HEK293 (cell line): ENCODE results near the gene HHIPL1.

Source experiments
- CTCF ChIA-PET: fragments of 350-600 bp; formaldehyde crosslinking; extraction: SDS; loops from one replicate; lab custom pipeline; 2021; ENCODE audit warnings: antibody characterized with exemption; lab: Yijun Ruan, JAX
- POLR2A ChIA-PET: fragments of 300-600 bp; formaldehyde crosslinking; extraction: SDS; loops from one replicate; lab custom pipeline; 2020; ENCODE audit warnings: antibody characterized with exemption, inconsistent platforms; lab: Yijun Ruan, JAX
- H3K27ac ChIP-seq: fragments of 200-500 bp; sonication (Bioruptor generic); 2 replicates; pipeline ENCODE4 v1.5.1; 2014; ENCODE audit warnings: low read depth, low read length, control low read depth, inconsistent platforms; ENCODE audit errors: extremely low read depth
- H3K36me3 ChIP-seq, 2 experiments: fragments of 200-500 bp in 1 of 2; sonication (Bioruptor generic) in 1 of 2; 1 replicate in 1 of 2; 2 replicates in 1 of 2; pipeline ENCODE4 v1.5.1; 2014 to 2017; ENCODE audit warnings: inconsistent platforms in 2 of 2, low read length in 2 of 2; ENCODE audit not compliant: control insufficient read depth in 2 of 2, insufficient read depth in 1 of 2
- H3K4me1 ChIP-seq: fragments of 200-500 bp; sonication (Bioruptor generic); 2 replicates; pipeline ENCODE4 v1.5.1; 2014; ENCODE audit warnings: mild to moderate bottlenecking, low read length, inconsistent platforms; ENCODE audit not compliant: control insufficient read depth, insufficient read depth
- H3K4me3 ChIP-seq: 2 replicates; pipeline ENCODE4 v1.5.1; 2011; ENCODE audit warnings: low read depth, mild to moderate bottlenecking, control low read depth, low read length, moderate library complexity
- H3K9me3 ChIP-seq: fragments of 200-500 bp; sonication (Bioruptor generic); 2 replicates; pipeline ENCODE4 v1.5.1; 2014; ENCODE audit warnings: low read depth, low read length, inconsistent platforms; ENCODE audit not compliant: control insufficient read depth, insufficient read depth
- ATF2 ChIP-seq: fragments of 450-650 bp; formaldehyde crosslinking; IDR thresholded peaks from 2 replicates; pipeline ENCODE4 v1.5.1; 2016; ENCODE audit warnings: missing biosample characterization, missing genetic modification characterization, low read depth
- PRDM6 ChIP-seq: fragments of 450-650 bp; formaldehyde crosslinking; IDR thresholded peaks from 2 replicates; pipeline ENCODE4 v1.5.1; 2017; ENCODE audit warnings: missing biosample characterization, missing genetic modification characterization
- SALL2 ChIP-seq: fragments of 450-650 bp; formaldehyde crosslinking; IDR thresholded peaks from 2 replicates; pipeline ENCODE4 v1.5.0; 2017; ENCODE audit warnings: missing biosample characterization, mild to moderate bottlenecking, missing genetic modification characterization, borderline replicate concordance
- SCRT1 ChIP-seq: fragments of 450-650 bp; formaldehyde crosslinking; IDR thresholded peaks from 2 replicates; pipeline ENCODE4 v1.5.1; 2016; ENCODE audit warnings: missing biosample characterization, missing genetic modification characterization, borderline replicate concordance
- ZBTB7A ChIP-seq: fragments of 450-650 bp; formaldehyde crosslinking; IDR thresholded peaks from 2 replicates; pipeline ENCODE4 v1.5.1; 2016; ENCODE audit warnings: low read depth, missing biosample characterization, missing genetic modification characterization
- ZFP37 ChIP-seq: fragments of 450-650 bp; formaldehyde crosslinking; IDR thresholded peaks from 2 replicates; pipeline ENCODE4 v1.5.1; 2016; ENCODE audit warnings: missing biosample characterization, missing genetic modification characterization
- ZIC2 ChIP-seq: fragments of 450-650 bp; formaldehyde crosslinking; IDR thresholded peaks from 2 replicates; pipeline ENCODE4 v1.5.1; 2016; ENCODE audit warnings: missing biosample characterization, missing genetic modification characterization
- ZNF184 ChIP-seq: fragments of 450-650 bp; IDR thresholded peaks from 2 replicates; pipeline ENCODE4 v1.5.1; 2018; ENCODE audit warnings: missing biosample characterization, mild to moderate bottlenecking, missing genetic modification characterization
- ZNF23 ChIP-seq: fragments of 450-650 bp; formaldehyde crosslinking; IDR thresholded peaks from 2 replicates; pipeline ENCODE4 v1.5.1; 2016; ENCODE audit warnings: missing biosample characterization, missing genetic modification characterization, borderline replicate concordance
- ZNF26 ChIP-seq: fragments of 450-650 bp; formaldehyde crosslinking; IDR thresholded peaks from 2 replicates; pipeline ENCODE4 v1.5.1; 2016; ENCODE audit warnings: missing biosample characterization, missing genetic modification characterization
- ZNF302 ChIP-seq: fragments of 450-650 bp; formaldehyde crosslinking; IDR thresholded peaks from 2 replicates; pipeline ENCODE4 v1.5.1; 2016; ENCODE audit warnings: missing biosample characterization, missing genetic modification characterization, low read depth
- ZNF335 ChIP-seq: fragments of 450-650 bp; formaldehyde crosslinking; conservative IDR thresholded peaks from 2 replicates; pipeline ENCODE4 v1.5.1; 2016; ENCODE audit warnings: missing biosample characterization, missing genetic modification characterization
- ZNF394 ChIP-seq: fragments of 450-650 bp; formaldehyde crosslinking; IDR thresholded peaks from 2 replicates; pipeline ENCODE4 v1.5.1; 2016; ENCODE audit warnings: missing biosample characterization, missing genetic modification characterization, mild to moderate bottlenecking, moderate library complexity, borderline replicate concordance
- ZNF514 ChIP-seq: fragments of 450-650 bp; formaldehyde crosslinking; IDR thresholded peaks from 2 replicates; pipeline ENCODE4 v1.5.1; 2016; ENCODE audit warnings: missing biosample characterization, missing genetic modification characterization
- ZNF560 ChIP-seq: fragments of 450-650 bp; formaldehyde crosslinking; IDR thresholded peaks from 2 replicates; pipeline ENCODE4 v1.5.1; 2017; ENCODE audit warnings: missing biosample characterization, missing genetic modification characterization, borderline replicate concordance
- ZNF585B ChIP-seq: fragments of 450-650 bp; formaldehyde crosslinking; IDR thresholded peaks from 2 replicates; pipeline ENCODE4 v1.5.1; 2016; ENCODE audit warnings: missing biosample characterization, missing genetic modification characterization
- ZNF600 ChIP-seq: fragments of 450-650 bp; formaldehyde crosslinking; IDR thresholded peaks from 2 replicates; pipeline ENCODE4 v1.5.1; 2016; ENCODE audit warnings: missing biosample characterization, missing genetic modification characterization
- ZNF610 ChIP-seq: fragments of 450-650 bp; formaldehyde crosslinking; IDR thresholded peaks from 2 replicates; pipeline ENCODE4 v1.5.1; 2016; ENCODE audit warnings: missing biosample characterization, missing genetic modification characterization, borderline replicate concordance
- ZNF623 ChIP-seq: fragments of 450-650 bp; formaldehyde crosslinking; IDR thresholded peaks from 2 replicates; pipeline ENCODE4 v1.5.1; 2016; ENCODE audit warnings: missing biosample characterization, missing genetic modification characterization
- ZNF639 ChIP-seq: fragments of 450-650 bp; formaldehyde crosslinking; IDR thresholded peaks from 2 replicates; pipeline ENCODE4 v1.5.1; 2016; ENCODE audit warnings: missing biosample characterization, missing genetic modification characterization
- ZNF777 ChIP-seq: fragments of 450-650 bp; formaldehyde crosslinking; IDR thresholded peaks from 2 replicates; pipeline ENCODE4 v1.5.1; 2017; ENCODE audit warnings: missing biosample characterization, missing genetic modification characterization, borderline replicate concordance

Gene HHIPL1

GRCh38 chr14:99693918-99694317, 49.0 kb downstream of the HHIPL1 start:
- H3K36me3 ChIP-seq, result no peaks in the 10 kb centered on the region
- H3K4me3 ChIP-seq, result no peak overlapping the region
- no peaks in the 10 kb centered on the region; the same call in 1 of the 2 replicates for H3K9me3 ChIP-seq
- H3K27ac ChIP-seq, result no peak overlapping the region
- ChIA-PET CTCF (interaction anchor here (0.7 to 1.2 kb wide), 2 partner anchors 9 to 192 kb away, joined by 4 read pairs; no protein-coding TSS in a partner anchor), POLR2A (no interaction called here)
- H3K4me1 ChIP-seq, result no peaks in the 10 kb centered on the region
- no peak for TF ChIP-seq ZNF23 (tag by site-specific recombination)
- TF ChIP-seq ZNF585B (tag by site-specific recombination), result no peak
- TF ChIP-seq ATF2 (tag by site-specific recombination), result no peak
- no peak for TF ChIP-seq ZNF639 (tag by site-specific recombination)
- no peak for TF ChIP-seq SALL2 (tag by site-specific recombination)
- no peak for TF ChIP-seq ZNF302 (tag by site-specific recombination)
- no peak for TF ChIP-seq ZNF184 (tag by site-specific recombination)
- TF ChIP-seq ZNF610 (tag by site-specific recombination), result no peak
- no peak for TF ChIP-seq ZNF514
- TF ChIP-seq ZNF623 (tag by site-specific recombination), result no peak
- no peak for TF ChIP-seq ZNF394 (tag by site-specific recombination)
- TF ChIP-seq ZFP37 (tag by site-specific recombination), result no peak
- TF ChIP-seq ZNF335 (tag by site-specific recombination), result no peak
- no peak for TF ChIP-seq PRDM6 (tag by site-specific recombination)
- no peak for TF ChIP-seq ZIC2 (tag by site-specific recombination)
- no peak for TF ChIP-seq SCRT1
- no peak for TF ChIP-seq ZNF777 (tag by site-specific recombination)
- TF ChIP-seq ZBTB7A (tag by site-specific recombination), result no peak
- no peak for TF ChIP-seq ZNF600

GRCh38 chr14:99696929-99697328, 52.0 kb downstream of the HHIPL1 start:
- TF ChIP-seq ZNF560, result no peak
- TF ChIP-seq ZNF26 (tag by site-specific recombination), result 0 out of 2 replicates have a peak, but pooled peaks have one; percentile 1
- TF ChIP-seq, all 188 proteins: peak for 1
- POLR2A ChIA-PET, result no interaction called here
- CTCF ChIA-PET, result interaction anchor here (1.5 kb wide), 1 partner anchor 12 kb away, joined by 8 read pairs; no protein-coding TSS in a partner anchor

More at GRCh38 chr14:99696929-99697328, 52.0 kb downstream of the HHIPL1 start:
- Histone ChIP-seq H3K9me3 (no peaks in the 10 kb centered on the region; the same call in 1 of the 2 replicates), H3K27ac (no peak overlapping the region), H3K36me3 (no peaks in the 10 kb centered on the region), H3K4me1 (no peaks in the 10 kb centered on the region), H3K4me3 (no peak overlapping the region)
